Left lobe of liver (tissue), 2 donors: Measurements from ENCODE around the gene CACNG3. TPM values are rescaled to one million over a fixed set of nuclear protein-coding genes. Genes with fewer than 3 reads are reported as not detected.
A peak's percentile ranks its signal among the peaks of the same experiment; 100 is the strongest.
"Not testable (repeated sequence)": the region's sequence is repeated elsewhere in the genome, so short reads cannot be mapped to it uniquely, and the experiment has no call there.

Source experiments
- ATAC-seq: fragments of 200-7000 bp; cut with Tn5 transposase; one replicate; pipeline ENCODE4 v1.9.1; 2020; ENCODE audit warnings: mild to moderate bottlenecking, moderate library complexity
- DNase-seq: peaks from one replicate; pipeline ENCODE4 v3.0.0-alpha.2; 2020; ENCODE audit warnings: low spot score
- total RNA-seq: library from RNA; stranded (reverse); gene quantifications from one replicate; pipeline ENCODE4 v1.2.1, GENCODE V29; 2021
- donor health status: DM: no; HTN: no; CAD: no; lungs with moderate emphysema.
- donor health status: DM: no; HTN: yes; CAD: no.

CACNG3 gene
- total RNA-seq = not detected

DNA sequence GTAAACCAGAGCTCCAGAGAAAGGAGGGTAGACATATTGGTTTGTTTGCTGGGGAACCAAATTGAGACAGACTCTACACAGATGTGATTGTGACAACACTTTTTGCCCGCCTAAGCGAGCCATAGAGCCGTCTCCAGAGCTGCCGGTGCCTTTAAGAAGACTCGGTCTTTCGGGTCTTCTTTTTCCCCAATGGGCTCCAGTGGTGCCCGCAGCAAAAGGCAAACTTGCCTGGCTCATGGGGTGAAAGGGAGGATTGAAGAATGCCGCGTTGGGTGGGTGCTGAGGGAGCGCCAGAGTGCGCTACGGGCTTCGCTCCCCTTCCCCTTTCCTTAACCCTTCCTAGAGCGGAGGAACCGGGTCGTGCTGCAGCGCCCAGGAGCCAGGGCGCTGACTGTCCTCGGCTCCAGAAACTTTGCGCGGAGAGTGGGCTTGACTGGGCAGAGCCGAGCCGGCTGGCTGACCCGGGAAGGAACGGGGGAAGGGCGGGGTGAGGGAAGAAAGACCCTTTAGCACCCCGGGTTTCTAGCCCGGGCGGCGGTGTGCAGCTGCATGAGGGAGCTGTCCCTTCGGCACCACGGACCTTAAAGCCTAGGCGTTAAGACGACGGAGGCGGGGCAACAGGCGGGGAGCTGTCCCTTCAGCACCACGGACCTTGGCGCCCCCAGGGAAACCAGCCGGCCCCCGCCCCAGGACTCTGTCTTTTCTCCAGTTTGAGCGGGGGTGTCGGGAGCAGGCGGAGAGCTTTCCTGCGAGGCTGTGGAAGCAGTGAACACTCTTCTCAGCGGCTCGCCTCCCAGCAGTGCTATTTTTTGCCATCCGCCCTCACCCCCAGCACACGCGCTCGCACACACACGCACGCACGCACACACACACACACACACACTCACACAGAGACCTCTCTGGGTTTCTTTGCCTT is at the start of gene CACNG3:
Gene CACNG3, plus strand, starts transcription at position 880 of the 916 bp plus-strand sequence. CDS start 420 bp downstream, outside the sequence.
- ATAC-seq (peak; percentile 71), DNase-seq (no peak)

GRCh38 chr16:24206926-24207325 is 49.2 kb upstream of the CACNG3 start:
- DNase-seq = no peak
- ATAC-seq = no peak

DNA sequence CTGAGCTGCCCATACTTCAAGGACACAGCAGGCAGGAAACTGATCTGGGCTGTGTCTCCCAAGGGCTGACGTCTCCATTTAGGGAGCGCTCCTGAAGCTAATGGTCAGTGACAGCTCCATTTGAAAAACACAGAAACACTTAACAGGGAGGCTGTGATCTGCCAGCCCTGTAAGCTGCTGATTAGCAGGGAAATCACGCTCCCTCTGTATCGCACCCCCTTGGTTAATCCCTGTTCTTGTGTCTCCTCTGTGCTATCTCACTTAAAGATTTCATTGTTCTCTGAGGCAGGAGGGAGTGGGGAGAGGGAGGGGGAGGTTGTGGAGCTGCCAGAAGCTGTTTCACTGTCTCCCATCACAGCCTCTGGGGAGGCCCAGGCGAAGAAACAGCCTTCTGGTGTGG is 47.4 kb upstream of the CACNG3 start:
- no peak for DNase-seq
- ATAC-seq = no peak

- no peak for ATAC-seq
- DNase-seq = no peak
These were observed 41.1 kb upstream of the CACNG3 start for GRCh38 chr16:24214992-24215391.

- no peak for ATAC-seq
- no peak for DNase-seq
These were observed 39.2 kb upstream of the CACNG3 start for GRCh38 chr16:24216961-24217360.

DNA sequence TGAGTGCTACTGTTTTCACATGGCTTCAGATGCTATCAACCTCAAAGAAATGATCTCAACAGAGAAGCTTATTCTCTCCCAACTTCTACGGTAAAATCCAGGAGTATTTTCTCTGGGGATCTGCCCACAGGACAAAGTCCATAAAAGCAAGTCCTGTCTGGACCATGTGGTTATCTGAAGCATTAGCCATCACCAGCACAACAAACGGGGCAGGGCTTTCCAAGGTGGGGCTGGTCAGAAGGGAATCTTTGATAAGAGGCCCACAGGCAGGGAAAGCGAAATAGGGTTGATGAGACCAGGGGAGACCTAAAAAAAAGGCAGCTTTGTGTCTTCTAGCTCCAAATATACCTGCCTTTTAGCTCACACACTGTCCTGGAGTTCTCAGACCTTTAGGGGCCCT is 38.7 kb upstream of the CACNG3 start:
- ATAC-seq (no peak), DNase-seq (no peak)

DNA sequence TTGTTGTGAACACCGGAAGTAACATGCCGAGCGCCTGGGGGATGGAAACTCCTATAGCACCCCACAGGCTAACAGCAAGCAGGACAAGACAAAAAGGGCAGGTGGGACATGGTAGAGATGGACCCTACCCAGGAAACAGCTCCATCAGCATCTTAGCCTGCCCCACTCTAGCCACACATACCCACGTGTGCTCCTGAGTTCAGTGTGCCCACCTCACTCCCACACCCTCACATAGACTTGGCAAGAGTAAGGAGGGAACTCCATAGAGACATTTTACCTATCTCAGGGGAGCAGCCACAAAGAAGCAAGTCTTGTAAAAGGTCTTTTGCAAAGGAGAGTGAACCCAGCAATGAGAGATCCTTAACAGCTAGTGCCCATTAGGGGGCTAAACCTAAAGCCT is 37.8 kb upstream of the CACNG3 start:
- no peak for DNase-seq
- no peak for ATAC-seq

DNA sequence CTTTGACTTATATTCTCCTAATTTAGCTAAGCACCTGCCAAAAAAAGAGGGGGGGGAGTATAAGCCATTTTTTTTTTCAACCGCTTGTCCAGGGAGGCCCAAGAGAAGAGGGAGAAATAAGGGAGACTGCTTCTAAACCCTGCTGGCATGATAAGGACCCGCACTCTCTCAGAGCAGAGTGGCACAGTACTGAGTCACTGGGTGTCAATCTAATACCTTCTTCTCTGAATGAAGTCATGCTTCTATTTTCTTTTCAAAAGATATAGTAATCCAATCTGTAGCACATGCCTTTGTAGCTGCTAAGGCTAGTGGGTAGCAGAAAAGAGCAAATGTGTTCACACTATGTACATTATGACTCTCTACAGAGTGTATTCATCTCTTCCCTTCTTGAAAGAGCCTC is 34.9 kb upstream of the CACNG3 start:
- DNase-seq = no peak
- ATAC-seq = no peak

GRCh38 chr16:24228514-24228913 is 27.6 kb upstream of the CACNG3 start:
- ATAC-seq = no peak

DNA sequence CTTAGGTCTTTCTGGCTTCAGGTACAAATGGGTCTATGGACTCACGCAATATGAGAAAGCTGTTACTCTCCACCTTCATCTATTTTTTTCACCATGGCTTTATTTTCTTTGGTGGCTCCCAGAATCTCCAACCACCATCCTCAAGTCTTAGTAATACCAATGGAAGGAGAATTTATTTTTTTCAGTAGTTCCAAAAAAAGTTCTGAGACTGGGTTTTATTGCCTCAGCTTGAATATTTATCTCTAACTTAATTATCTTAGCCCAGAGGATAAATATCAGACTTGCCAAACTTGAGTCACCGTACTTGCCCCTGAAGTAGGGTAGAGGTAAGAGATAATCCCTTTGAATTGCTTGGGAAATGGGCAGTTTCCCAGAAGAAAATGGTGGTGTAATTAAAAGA is 23.2 kb upstream of the CACNG3 start:
- no peak for DNase-seq
- ATAC-seq = no peak

More at GRCh38 chr16:24228514-24228913, 27.6 kb upstream of the CACNG3 start:
- no peak for DNase-seq

GRCh38 chr16:24234737-24235136 is 21.4 kb upstream of the CACNG3 start:
- no peak for DNase-seq
- no peak for ATAC-seq

GRCh38 chr16:24235806-24236205 is 20.3 kb upstream of the CACNG3 start:
- DNase-seq = no peak
- no peak for ATAC-seq

- DNase-seq, ATAC-seq: not testable (repeated sequence)
These were observed 17.3 kb upstream of the CACNG3 start for GRCh38 chr16:24238846-24239245.

GRCh38 chr16:24246911-24247607 is 9.1 kb upstream of the CACNG3 start:
- DNase-seq (no peak), ATAC-seq (no peak)

DNA sequence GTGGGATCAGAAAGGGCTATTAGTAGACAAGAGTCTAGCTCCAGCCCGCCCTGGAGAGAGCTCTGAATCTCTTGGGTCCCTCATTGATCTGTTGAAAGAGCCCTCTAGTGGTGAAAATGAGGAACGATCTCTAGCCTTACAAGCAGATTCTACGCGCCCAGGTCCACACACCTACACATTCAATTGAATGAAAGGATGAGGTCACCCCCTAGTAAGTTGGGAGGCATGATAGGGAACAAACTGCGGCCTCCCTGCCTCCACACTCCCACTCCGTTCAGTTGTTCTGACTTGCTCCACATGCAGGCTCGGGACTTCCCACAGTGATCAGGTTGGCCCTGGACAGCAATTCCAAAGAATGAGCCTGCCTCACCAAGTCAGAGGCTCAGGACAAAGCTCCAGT is 2.9 kb upstream of the CACNG3 start:
- ATAC-seq = peak; percentile 95

DNA sequence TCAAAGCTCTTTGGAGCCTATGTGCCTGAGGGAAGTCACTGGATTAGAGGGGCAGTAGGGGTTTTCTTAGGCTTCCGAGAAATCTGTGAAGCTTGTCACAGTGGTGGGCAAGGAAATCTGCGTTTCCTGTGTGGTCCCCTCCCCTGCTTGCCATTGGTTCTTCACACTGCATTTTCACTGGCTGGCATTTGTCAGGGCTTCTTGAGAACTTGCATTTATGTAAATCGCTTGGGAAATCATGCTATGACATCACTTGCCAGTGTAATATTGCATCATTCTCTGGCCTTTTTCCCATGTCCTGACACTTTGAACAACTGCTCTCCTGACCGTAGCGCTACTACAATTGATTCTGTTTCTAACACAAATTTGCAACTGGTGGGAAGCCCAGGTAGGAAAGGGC is 1.8 kb downstream of the CACNG3 start:
- DNase-seq (no peak), ATAC-seq (no peak)

More for the DNA sequence above, 2.9 kb upstream of the CACNG3 start:
- no peak for DNase-seq

GRCh38 chr16:24258791-24259190 is 2.7 kb downstream of the CACNG3 start:
- no peak for DNase-seq
- no peak for ATAC-seq

- no peak for ATAC-seq
- DNase-seq = no peak
These were observed 6.7 kb downstream of the CACNG3 start for GRCh38 chr16:24262816-24263215.

DNA sequence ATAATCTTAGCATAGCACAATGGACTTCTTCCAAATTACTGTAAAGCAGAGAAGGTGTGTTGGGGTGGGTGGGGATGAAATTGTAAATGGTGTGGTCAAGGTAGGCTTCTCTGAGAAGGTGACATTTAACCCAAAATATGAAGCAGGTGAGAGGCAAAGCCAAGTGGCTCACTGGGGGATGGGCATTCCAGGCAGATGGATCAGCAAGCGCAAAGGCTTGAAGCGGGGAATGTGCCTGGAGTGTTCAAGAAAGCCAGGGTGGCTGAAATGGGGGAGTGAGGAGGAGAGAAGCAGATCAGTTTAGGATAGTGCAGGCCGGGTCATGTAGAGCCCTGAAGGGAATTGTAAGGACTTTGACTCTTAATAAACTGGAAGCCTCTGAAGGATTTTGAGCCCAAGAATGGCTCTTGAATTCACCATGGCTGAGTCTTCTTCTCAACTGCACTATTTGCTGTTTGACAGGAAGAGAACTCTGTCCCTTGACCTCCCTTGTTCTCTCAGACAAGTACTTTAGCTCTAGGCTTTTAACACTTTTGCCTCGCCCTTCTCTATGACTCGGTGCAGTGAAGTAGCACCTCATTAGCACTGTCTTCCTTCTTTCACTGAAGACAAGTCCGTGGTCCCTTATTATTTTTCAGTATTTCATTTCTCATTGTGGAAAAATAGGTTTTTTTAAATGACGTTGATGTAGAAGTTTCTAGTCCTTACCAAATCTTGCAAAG is 14.7 kb downstream of the CACNG3 start:
- ATAC-seq (no peak), DNase-seq (no peak)

GRCh38 chr16:24272379-24272778 is 16.2 kb downstream of the CACNG3 start:
- DNase-seq = no peak
- ATAC-seq = no peak

DNA sequence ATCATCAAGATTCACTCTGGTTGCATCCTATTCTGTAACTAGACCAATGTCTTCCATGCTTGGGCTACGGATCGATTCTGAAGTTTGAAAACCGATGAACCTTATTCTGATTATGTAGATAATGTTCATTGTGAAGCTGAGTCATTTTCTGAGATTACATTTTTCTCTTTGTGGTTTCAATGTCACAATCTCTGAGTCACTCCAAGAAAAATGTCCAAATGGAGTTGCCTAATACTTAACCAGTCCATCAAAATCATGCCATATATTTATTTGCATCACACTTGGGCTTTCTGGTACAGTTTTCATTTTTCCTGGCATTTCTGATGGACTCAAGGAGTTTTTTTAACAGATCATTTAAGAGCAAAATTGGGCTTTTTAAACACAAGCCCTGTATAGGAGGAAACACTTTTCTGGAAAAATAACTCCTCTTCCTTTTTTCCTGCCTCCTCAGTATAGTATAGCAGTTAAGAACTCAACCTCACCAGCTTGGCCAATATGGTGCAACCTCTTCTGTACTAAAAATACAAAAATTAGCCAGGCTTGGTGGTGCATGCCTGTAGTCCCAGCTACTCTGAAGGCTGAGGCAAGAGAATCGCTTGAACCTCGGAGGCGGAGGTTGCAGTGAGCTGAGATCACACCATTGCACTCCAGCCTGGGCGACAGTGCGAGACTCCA is 17.5 kb downstream of the CACNG3 start:
- ATAC-seq (no peak), DNase-seq (no peak)
